Astrocyte (in vitro differentiated cells and primary cell): ENCODE data around the gene CPZ.

Source experiments
- EZH2 ChIP-seq: IDR thresholded peaks from 2 replicates; pipeline ENCODE4 v1.6.1; 2012; ENCODE audit warnings: mild to moderate bottlenecking, low read length, inconsistent platforms; ENCODE audit not compliant: insufficient read depth
- TF ChIP-seq, protein P1 (sequence below): IDR thresholded peaks from 2 replicates; pipeline ENCODE4 v1.5.1; 2011; ENCODE audit warnings: low read depth, mild to moderate bottlenecking, inconsistent platforms, low read length, moderate library complexity; ENCODE audit not compliant: insufficient read depth

DNA sequence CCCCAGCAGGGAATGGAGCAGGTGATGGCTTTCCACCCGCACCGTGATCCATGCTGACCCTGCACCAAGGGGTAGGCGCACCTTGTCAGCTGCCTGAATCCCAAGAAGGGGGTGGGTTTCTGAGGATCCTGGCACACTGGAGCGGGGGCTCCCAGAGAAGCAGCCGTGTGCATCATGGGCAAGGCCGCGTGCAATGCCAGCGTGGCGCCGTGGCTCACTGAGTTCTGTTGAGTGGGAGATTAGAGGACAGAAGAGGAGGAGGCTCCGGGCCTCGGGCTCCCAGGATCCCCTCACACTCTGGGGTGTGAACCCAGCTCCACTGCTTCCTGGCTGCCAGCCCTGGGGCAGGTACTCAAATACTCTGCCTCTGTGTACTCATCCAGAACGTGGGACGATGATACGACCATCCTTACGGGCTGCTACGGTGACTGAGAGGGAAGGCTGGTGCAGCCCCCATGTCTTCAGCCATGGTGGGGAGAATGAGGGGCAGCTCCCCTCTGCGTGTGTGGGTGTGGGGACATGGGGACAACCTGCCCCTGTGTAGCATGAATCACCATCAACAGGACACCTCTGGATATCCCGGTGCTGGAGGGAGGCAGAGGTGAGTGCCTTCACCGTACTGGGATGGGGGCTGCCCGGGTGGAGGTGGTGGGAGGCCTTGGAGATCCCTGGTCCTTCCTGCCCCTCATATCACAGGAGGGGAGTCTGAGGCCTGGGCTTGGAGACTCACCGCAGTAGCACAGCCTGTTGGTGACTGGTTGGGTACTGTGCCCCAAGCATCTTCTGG is 52.6 kb downstream of the CPZ start:
- TF ChIP-seq, protein P1, sequence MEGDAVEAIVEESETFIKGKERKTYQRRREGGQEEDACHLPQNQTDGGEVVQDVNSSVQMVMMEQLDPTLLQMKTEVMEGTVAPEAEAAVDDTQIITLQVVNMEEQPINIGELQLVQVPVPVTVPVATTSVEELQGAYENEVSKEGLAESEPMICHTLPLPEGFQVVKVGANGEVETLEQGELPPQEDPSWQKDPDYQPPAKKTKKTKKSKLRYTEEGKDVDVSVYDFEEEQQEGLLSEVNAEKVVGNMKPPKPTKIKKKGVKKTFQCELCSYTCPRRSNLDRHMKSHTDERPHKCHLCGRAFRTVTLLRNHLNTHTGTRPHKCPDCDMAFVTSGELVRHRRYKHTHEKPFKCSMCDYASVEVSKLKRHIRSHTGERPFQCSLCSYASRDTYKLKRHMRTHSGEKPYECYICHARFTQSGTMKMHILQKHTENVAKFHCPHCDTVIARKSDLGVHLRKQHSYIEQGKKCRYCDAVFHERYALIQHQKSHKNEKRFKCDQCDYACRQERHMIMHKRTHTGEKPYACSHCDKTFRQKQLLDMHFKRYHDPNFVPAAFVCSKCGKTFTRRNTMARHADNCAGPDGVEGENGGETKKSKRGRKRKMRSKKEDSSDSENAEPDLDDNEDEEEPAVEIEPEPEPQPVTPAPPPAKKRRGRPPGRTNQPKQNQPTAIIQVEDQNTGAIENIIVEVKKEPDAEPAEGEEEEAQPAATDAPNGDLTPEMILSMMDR, result no peak
- TF ChIP-seq EZH2, result no peak
